ENCODE data around the gene EIF1AD. TPM values are rescaled to one million over a fixed set of nuclear protein-coding genes. Genes with fewer than 3 reads are reported as not detected.

Gene EIF1AD
- total and polyA plus RNA-seq, 11 donors = 12.9 to 44.0 (median 20.7) TPM

- Histone ChIP-seq H3K27ac (peak overlapping the region in 9 of 12 donors; percentile 88 to 99 (median 95)), H3K36me3 (peaks cover 0 to 50% (median 42%) of the 10 kb centered on the region in 9 donors), H3K4me3 (peak overlapping the region in 10 of 12 donors; percentile 77 to 98 (median 85)), H3K27me3 (no peaks in the 10 kb centered on the region), H3K9me3 (no peaks in the 10 kb centered on the region), H3K4me1 (peaks cover 3 to 30% (median 24%) of the 10 kb centered on the region in 12 donors)
- DNase-seq (no peak), ATAC-seq (no peak)
- TF ChIP-seq CTCF (IDR thresholded peaks at IDR 0.05) = no peak
- TF ChIP-seq POLR2A (IDR thresholded peaks at IDR 0.05) = no peak
- intact Hi-C loops (cut with DNase I) = loop anchor here in 4 of 10 donors (5.0 kb wide), 2 partner anchors 41 to 116 kb away; partner anchors contain the start of genes FIBP (in 2 of the 4) and SART1 (in 2 of the 4)
- 63 to 74% (median 72%) methylated on average over 6 of the region's 6 CpGs for WGBS, 4 donors
Measured at GRCh38 chr11:66003291-66003690, 1.3 kb upstream of the EIF1AD start.

GRCh38 chr11:66002648-66003225 lies 780 bp upstream of the EIF1AD start:
- H3K27ac ChIP-seq = peak overlapping the region; percentile 73 to 99 (median 94)
- DNase-seq = peak in 3 of 5 donors; percentile 63 to 77 (median 73)
- peaks cover 3 to 30% (median 24%) of the 10 kb centered on the region in 12 donors for H3K4me1 ChIP-seq
- WGBS, 4 donors = 0 to 3% (median 1%) methylated on average over 12 to 40 of the region's 40 CpGs
- no peaks in the 10 kb centered on the region for H3K27me3 ChIP-seq
- H3K36me3 ChIP-seq = peaks cover 0 to 55% (median 47%) of the 10 kb centered on the region in 9 donors
- H3K4me3 ChIP-seq = peak overlapping the region; percentile 68 to 98 (median 82)
- TF ChIP-seq POLR2A (IDR thresholded peaks at IDR 0.05) (no peak), CTCF (IDR thresholded peaks at IDR 0.05) (peak in 5 of 12 donors; percentile 15 to 39 (median 27))
- ATAC-seq = peak; percentile 25 to 88 (median 76)
- intact Hi-C loops (cut with DNase I) = loop anchor here in 7 of 10 donors (1.0 to 5.0 kb wide), 3 partner anchors 40 to 115 kb away; partner anchors contain the start of genes SART1 (in 6 of the 7) and FIBP (in 2 of the 7)
- H3K9me3 ChIP-seq = no peaks in the 10 kb centered on the region

GRCh38 chr11:65997286-65997685 lies 4.7 kb downstream of the EIF1AD start:
- no peak overlapping the region for H3K27ac ChIP-seq
- peaks cover 0 to 51% (median 42%) of the 10 kb centered on the region in 9 donors for H3K36me3 ChIP-seq
- no peaks in the 10 kb centered on the region for H3K9me3 ChIP-seq
- 68 to 81% (median 76%) methylated on average over 2 of the region's 2 CpGs for WGBS, 4 donors
- DNase-seq = no peak
- no peaks in the 10 kb centered on the region for H3K27me3 ChIP-seq
- ATAC-seq = no peak
- intact Hi-C loops (cut with DNase I) = loop anchor here in 3 of 10 donors (5.0 to 10.0 kb wide), 3 partner anchors 35 to 452 kb away; partner anchors contain the start of gene SART1 (in 2 of the 3)
- no peak for TF ChIP-seq POLR2A (IDR thresholded peaks at IDR 0.05)
- no peak for TF ChIP-seq CTCF (IDR thresholded peaks at IDR 0.05)
- no peak overlapping the region for H3K4me3 ChIP-seq
- H3K4me1 ChIP-seq = peaks cover 0 to 17% (median 14%) of the 10 kb centered on the region in 12 donors

- Histone ChIP-seq H3K27ac (no peak overlapping the region), H3K4me1 (peaks cover 0 to 6% (median 0%) of the 10 kb centered on the region in 12 donors), H3K4me3 (no peak overlapping the region), H3K9me3 (no peaks in the 10 kb centered on the region), H3K27me3 (no peaks in the 10 kb centered on the region), H3K36me3 (peaks cover 0 to 17% (median 9%) of the 10 kb centered on the region in 9 donors)
- ATAC-seq (no peak), DNase-seq (no peak)
- TF ChIP-seq CTCF (IDR thresholded peaks at IDR 0.05) = no peak
- TF ChIP-seq POLR2A (IDR thresholded peaks at IDR 0.05) = no peak
- WGBS, 4 donors = 73 to 85% (median 79%) methylated on average over 5 of the region's 5 CpGs
- intact Hi-C loops (cut with DNase I) = loop anchor here in 1 of 10 donors (10.0 kb wide), 1 partner anchor 447 kb away; no protein-coding TSS in a partner anchor
Measured at GRCh38 chr11:65992056-65992455, 9.9 kb downstream of the EIF1AD start.
